ENCODE data around the gene RASAL1. TPM values are rescaled to one million over a fixed set of nuclear protein-coding genes. Genes with fewer than 3 reads are reported as not detected.
A peak's percentile ranks its signal among the peaks of the same experiment; 100 is the strongest.

RASAL1 gene
- total and polyA plus RNA-seq, 8 donors: 3.0 to 62.0 (median 23.8) TPM

DNA sequence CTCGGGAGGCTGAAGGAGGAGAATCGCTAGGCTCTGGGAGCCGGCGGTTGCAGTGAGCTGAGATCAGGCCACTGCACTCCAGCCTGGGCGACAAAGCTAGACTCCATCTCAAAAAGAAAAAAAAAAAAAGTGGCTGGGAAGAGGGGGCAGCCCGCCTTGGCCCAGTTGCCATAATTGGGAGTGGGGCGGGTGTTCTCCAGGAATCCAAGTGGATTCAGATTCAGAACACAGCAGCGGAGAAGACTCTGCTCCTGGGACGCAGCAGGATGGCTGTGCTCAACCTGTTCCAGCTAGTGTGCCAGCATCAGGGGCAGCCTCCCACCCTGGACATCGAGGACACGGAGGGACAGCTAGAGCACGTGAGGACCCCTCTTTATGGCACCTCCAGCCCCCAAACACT is 19.5 kb upstream of the RASAL1 start:
- Histone ChIP-seq H3K27ac (no peak overlapping the region), H3K4me1 (peaks cover 20 to 37% (median 28%) of the 10 kb centered on the region in 4 donors), H3K27me3 (peaks cover 4 to 64% (median 45%) of the 10 kb centered on the region in 3 donors), H3K4me3 (no peak overlapping the region), H3K9me3 (no peaks in the 10 kb centered on the region), H3K36me3 (peaks cover 25 to 32% (median 30%) of the 10 kb centered on the region in 4 donors)
- no peak for TF ChIP-seq EP300 (IDR thresholded peaks at IDR 0.05)
- TF ChIP-seq POLR2A (IDR thresholded peaks at IDR 0.05): no peak
- TF ChIP-seq, protein P1, sequence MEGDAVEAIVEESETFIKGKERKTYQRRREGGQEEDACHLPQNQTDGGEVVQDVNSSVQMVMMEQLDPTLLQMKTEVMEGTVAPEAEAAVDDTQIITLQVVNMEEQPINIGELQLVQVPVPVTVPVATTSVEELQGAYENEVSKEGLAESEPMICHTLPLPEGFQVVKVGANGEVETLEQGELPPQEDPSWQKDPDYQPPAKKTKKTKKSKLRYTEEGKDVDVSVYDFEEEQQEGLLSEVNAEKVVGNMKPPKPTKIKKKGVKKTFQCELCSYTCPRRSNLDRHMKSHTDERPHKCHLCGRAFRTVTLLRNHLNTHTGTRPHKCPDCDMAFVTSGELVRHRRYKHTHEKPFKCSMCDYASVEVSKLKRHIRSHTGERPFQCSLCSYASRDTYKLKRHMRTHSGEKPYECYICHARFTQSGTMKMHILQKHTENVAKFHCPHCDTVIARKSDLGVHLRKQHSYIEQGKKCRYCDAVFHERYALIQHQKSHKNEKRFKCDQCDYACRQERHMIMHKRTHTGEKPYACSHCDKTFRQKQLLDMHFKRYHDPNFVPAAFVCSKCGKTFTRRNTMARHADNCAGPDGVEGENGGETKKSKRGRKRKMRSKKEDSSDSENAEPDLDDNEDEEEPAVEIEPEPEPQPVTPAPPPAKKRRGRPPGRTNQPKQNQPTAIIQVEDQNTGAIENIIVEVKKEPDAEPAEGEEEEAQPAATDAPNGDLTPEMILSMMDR (IDR thresholded peaks at IDR 0.05): no peak
- no peak for TF ChIP-seq POLR2AphosphoS5 (IDR thresholded peaks at IDR 0.05)
- intact Hi-C loops (cut with DNase I; ENCODE audit: low total_unique reads): no loop called here
- WGBS, 5 donors: 73 to 79% (median 76%) methylated on average over 10 to 12 of the region's 12 CpGs
- DNase-seq: no peak

DNA sequence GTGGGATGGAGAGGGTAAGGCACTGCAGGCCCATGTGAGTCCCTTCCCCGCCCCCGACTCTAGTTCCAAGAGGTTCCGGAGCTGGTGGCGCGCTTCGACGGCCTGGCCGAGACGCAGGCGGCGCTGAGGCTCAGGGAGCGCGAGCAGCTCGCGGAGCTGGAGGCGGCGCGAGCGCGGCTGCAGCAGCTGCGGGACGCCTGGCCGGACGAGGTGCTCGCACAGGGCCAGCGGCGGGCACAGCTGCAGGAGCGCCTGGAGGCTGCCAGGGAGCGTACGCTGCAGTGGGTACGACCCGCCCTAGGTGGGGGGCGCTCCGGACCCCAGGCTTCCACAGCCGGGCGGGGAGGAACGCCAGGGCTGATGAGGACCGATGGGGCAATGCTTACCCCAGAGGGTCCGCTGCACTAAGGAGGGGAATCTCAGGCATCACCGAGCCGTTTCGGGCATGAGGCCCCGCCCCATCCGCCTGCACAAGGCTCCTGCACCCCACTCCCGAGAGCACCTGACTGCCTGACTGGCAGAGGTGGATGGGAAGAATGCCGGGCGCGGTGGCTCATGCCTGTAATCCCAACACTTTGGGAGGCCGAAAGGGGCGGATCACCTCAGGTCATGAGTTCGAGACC is 18.9 kb upstream of the RASAL1 start:
- Histone ChIP-seq H3K27me3 (peaks cover 4 to 70% (median 45%) of the 10 kb centered on the region in 3 donors), H3K4me1 (peaks cover 24 to 43% (median 34%) of the 10 kb centered on the region in 4 donors), H3K9me3 (no peaks in the 10 kb centered on the region), H3K4me3 (peak overlapping the region in 3 of 4 donors; percentile 21 to 37 (median 27)), H3K27ac (no peak overlapping the region), H3K36me3 (peaks cover 20 to 26% (median 24%) of the 10 kb centered on the region in 4 donors)
- intact Hi-C loops (cut with DNase I; ENCODE audit: low total_unique reads): no loop called here
- TF ChIP-seq, protein P1 (IDR thresholded peaks at IDR 0.05): no peak
- TF ChIP-seq EP300 (IDR thresholded peaks at IDR 0.05) (no peak), POLR2A (IDR thresholded peaks at IDR 0.05) (no peak), POLR2AphosphoS5 (IDR thresholded peaks at IDR 0.05) (no peak)
- WGBS, 5 donors: 0 to 8% (median 3%) methylated on average over 23 to 51 of the region's 51 CpGs
- DNase-seq: peak in 1 of 2 donors; percentile 75

DNA sequence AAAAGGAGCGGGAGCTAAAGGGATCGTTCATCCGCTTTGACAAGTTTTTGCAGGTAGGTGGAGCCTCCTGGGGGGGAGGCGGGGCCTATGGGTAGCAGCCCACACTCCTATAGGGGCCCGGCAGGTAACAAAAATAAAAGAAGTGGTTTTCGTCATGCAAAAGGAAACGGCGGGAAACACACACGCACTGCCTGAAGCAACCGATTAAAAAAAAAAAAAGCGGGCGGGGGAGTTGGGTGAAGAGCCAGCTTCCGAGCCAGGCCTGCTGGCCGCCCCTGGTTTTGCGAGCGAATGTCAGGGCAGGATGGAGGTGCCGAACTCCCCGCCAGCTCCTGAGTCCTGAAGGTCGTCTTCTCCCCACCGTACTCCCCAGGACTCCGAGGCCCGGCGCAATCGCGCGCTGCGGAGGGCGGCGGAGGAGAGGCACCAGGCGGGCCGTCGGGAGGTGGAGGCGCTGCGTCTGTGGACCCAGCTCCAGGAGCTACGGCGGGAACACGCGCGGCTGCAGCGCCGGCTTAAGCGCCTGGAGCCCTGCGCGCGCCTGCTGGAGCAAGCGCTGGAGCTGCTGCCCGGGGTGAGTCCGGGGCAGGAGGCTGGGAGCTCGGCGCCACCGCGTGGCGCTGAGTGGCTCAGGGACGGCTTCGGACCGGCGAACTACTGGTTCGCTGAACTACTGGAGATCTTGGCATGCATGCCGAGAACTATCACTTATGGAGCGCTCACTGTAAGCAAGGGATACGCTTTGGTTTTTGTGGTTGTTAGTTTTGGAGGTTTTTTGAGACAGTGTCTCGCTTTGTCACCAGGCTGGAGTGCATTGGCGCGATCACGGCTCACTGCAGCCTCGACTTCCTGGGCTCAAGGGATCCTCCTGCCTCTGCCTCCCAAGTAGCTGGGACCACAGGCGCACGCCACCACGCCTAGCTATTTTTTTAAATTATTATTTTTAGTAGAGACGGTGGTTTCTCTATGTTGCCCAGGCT is 17.6 kb upstream of the RASAL1 start:
- H3K27me3 ChIP-seq: peaks cover 4 to 80% (median 45%) of the 10 kb centered on the region in 3 donors

More for the DNA sequence above, 17.6 kb upstream of the RASAL1 start:
- Histone ChIP-seq H3K9me3 (no peaks in the 10 kb centered on the region), H3K4me1 (peaks cover 24 to 50% (median 41%) of the 10 kb centered on the region in 4 donors), H3K27ac (peak overlapping the region in 4 of 5 donors; percentile 43 to 55 (median 46)), H3K4me3 (peak overlapping the region; percentile 38 to 60 (median 43)), H3K36me3 (peaks cover 6 to 13% (median 10%) of the 10 kb centered on the region in 4 donors)
- WGBS, 5 donors: 7 to 33% (median 7%) methylated on average over 16 to 70 of the region's 70 CpGs
- TF ChIP-seq, protein P1 (IDR thresholded peaks at IDR 0.05): peak in 3 of 7 experiments; percentile 14 to 48 (median 23)
- TF ChIP-seq POLR2AphosphoS5 (IDR thresholded peaks at IDR 0.05) (peak in 1 of 3 donors; percentile 30), POLR2A (IDR thresholded peaks at IDR 0.05) (no peak)
- intact Hi-C loops (cut with DNase I; ENCODE audit: low total_unique reads): no loop called here
- peak; percentile 75 to 90 for DNase-seq

Data from stomach (tissue), 9 donors.